AG09319 (cell line): Measurements from ENCODE around the gene FABP1.

Source experiments
- DNase-seq: peaks from one replicate; pipeline ENCODE4 v3.0.0-alpha.2; 2010; ENCODE audit warnings: low read depth; ENCODE audit errors: extremely low read depth
- CTCF ChIP-seq: IDR thresholded peaks from 2 replicates; pipeline ENCODE4 v1.5.1; 2011; ENCODE audit warnings: low read depth, mild to moderate bottlenecking, inconsistent platforms, low read length, moderate library complexity

Gene FABP1

DNA sequence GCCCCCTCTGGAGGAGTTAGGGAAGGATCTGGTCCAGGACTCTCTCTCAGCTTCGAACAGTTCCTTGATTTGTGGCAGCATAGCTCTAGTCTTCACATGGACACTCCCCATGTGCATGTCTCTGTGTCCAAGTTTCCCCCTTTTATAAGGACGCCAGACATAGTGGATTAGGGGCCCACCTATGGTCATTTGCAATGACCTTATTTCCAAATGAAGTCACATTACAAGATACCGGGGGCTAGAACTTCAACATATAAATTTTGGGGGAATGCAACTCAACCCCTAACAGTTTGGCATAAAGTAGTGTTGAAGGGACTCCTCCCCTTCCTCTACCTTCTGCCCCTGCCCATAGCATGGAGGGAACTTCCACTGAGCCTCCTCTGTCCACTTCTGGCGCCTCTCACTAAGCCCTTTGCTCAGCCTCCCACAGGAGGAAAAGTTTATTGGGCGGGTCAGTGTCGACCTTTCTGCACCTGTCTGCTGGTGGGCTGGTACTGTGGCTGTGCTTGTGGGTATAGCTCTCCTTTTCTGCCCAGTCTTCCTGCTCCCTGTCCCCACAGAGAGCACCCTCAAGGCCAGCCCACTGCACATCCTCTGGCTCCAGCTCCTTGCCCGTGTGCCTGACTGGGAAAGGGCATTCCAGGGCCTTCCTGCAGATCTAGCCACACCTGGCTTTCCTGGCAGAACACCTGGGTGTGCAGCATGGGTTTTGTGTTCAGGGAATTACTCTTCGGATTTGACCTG lies 5.5 kb downstream of the FABP1 start:
- TF ChIP-seq CTCF = no peak

GRCh38 chr2:88121678-88122077 lies 6.2 kb downstream of the FABP1 start:
- DNase-seq = no peak
- TF ChIP-seq CTCF = no peak

More for the DNA sequence above, 5.5 kb downstream of the FABP1 start:
- DNase-seq = no peak

- DNase-seq = no peak
- no peak for TF ChIP-seq CTCF
Observed at GRCh38 chr2:88117973-88118372, 9.9 kb downstream of the FABP1 start.

GRCh38 chr2:88116669-88117432 lies 11.0 kb downstream of the FABP1 start:
- TF ChIP-seq CTCF = no peak
- no peak for DNase-seq

DNA sequence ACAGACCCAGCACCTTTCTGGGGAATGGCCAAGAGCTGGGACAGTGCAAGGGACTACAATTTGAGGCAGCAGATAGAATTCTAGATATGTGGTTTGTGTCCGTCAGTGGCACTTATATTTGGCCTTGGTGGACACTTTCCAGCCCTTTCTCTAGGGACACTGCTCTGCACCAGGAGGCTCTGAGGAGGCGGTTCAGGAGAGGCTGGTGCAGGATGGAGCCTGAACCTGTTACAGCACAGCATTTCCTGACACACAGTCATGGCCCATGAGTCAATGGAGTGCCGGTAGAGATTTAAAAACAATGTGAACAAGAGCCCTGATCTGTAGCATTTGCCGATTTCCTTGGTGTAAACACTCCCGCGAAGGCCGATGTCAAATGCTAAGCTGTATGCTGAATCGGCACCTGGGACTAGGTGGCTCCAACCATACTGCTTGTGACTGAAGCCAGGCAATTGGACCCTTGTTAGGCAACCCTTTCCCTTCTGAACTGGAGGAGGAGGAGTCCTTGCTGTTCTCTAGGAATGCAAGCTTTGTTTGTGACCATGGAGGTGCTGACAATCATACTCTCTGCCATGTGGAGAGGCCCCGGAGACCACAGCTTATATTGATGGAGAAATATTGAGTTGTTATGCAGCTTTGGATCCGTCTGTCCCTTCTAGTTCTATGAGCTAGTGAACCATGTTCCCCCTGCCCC lies 11.9 kb downstream of the FABP1 start:
- DNase-seq = no peak
- no peak for TF ChIP-seq CTCF

DNA sequence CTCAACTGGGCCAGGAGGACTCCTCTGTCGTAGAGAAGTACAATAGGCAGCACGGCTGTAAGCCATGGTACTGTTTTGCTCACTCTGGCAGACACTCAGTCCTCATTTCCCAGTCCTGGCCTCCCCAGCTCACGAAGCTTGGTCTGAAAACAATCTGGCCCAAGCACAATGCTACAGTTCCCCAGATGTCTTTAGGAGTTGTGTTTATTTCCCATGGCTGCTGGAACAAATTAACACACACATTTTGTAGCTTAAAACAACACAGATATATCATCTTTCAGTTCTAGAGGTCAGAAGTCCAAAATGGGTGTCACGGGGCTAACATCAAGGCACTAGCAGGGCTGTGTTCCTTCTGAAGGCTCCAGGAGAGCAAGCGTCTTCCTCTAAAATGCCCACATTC lies 13.0 kb downstream of the FABP1 start:
- TF ChIP-seq CTCF = no peak
- DNase-seq = no peak

- no peak for DNase-seq
- TF ChIP-seq CTCF = no peak
Observed at GRCh38 chr2:88113069-88113468, 14.8 kb downstream of the FABP1 start.
